COLO668 (cell line): ENCODE results near the gene SLC11A1.

ENCODE experiments used
- DNase-seq: peaks from one replicate; lab custom pipeline; 2025; ENCODE audit not compliant: unreplicated experiment; lab: John Stamatoyannopoulos, UW

The SLC11A1 gene

GRCh38 chr2:218431878-218432277, 49.8 kb downstream of the SLC11A1 start:
- no peak for DNase-seq

GRCh38 chr2:218432676-218433365, 50.7 kb downstream of the SLC11A1 start:
- DNase-seq: no peak

- no peak for DNase-seq
Measured at GRCh38 chr2:218434456-218434855, 52.4 kb downstream of the SLC11A1 start.

GRCh38 chr2:218435003-218435982, 53.2 kb downstream of the SLC11A1 start:
- DNase-seq: no peak

- DNase-seq: no peak
Measured at GRCh38 chr2:218436992-218437391, 54.9 kb downstream of the SLC11A1 start.

GRCh38 chr2:218437969-218438368, 55.9 kb downstream of the SLC11A1 start:
- DNase-seq: no peak

- DNase-seq: no peak
Measured at GRCh38 chr2:218438596-218438995, 56.5 kb downstream of the SLC11A1 start.

GRCh38 chr2:218444692-218445357, 62.8 kb downstream of the SLC11A1 start:
- no peak for DNase-seq

- no peak for DNase-seq
Measured at GRCh38 chr2:218445602-218446001, 63.5 kb downstream of the SLC11A1 start.
